Loucy (cell line): ENCODE data around the gene RGMB.

Experiments used
- H2AFZ ChIP-seq: fragments of 200-600 bp; sonication (generic); 2 replicates; pipeline ENCODE4 v1.6.0; 2016; ENCODE audit warnings: antibody characterized with exemption, mild to moderate bottlenecking, low read length, moderate library complexity
- H3F3A ChIP-seq: fragments of 200-600 bp; 2 replicates; pipeline ENCODE4 v1.6.0; 2016; ENCODE audit warnings: antibody characterized with exemption, low read depth, mild to moderate bottlenecking
- H3K27me3 ChIP-seq: fragments of 200-600 bp; sonication (generic); 2 replicates; pipeline ENCODE4 v1.6.1; 2014; ENCODE audit warnings: low read length, mild to moderate bottlenecking; ENCODE audit not compliant: insufficient read depth, poor library complexity, severe bottlenecking
- H3K36me3 ChIP-seq: fragments of 200-600 bp; sonication (generic); 2 replicates; pipeline ENCODE4 v1.6.1; 2016; ENCODE audit warnings: low read length; ENCODE audit not compliant: insufficient read depth
- H3K4me1 ChIP-seq: fragments of 200-600 bp; sonication (generic); 2 replicates; pipeline ENCODE4 v1.5.1; 2014; ENCODE audit warnings: low read length, mild to moderate bottlenecking; ENCODE audit not compliant: insufficient read depth, poor library complexity, severe bottlenecking
- H3K4me2 ChIP-seq: fragments of 200-600 bp; sonication (generic); 2 replicates; pipeline ENCODE4 v1.6.0; 2014; ENCODE audit warnings: antibody characterized with exemption, low read length, low read depth, mild to moderate bottlenecking; ENCODE audit not compliant: poor library complexity, severe bottlenecking
- H3K4me3 ChIP-seq: fragments of 200-600 bp; sonication (generic); 2 replicates; pipeline ENCODE4 v1.5.1; 2014; ENCODE audit warnings: low read length, mild to moderate bottlenecking, mixed read lengths; ENCODE audit not compliant: poor library complexity, severe bottlenecking
- H3K79me2 ChIP-seq: fragments of 200-600 bp; sonication (generic); 2 replicates; pipeline ENCODE4 v1.6.1; 2014; ENCODE audit warnings: low read length; ENCODE audit not compliant: insufficient read depth
- H3K9ac ChIP-seq: fragments of 200-600 bp; sonication (generic); 2 replicates; pipeline ENCODE4 v1.6.0; 2014; ENCODE audit warnings: mild to moderate bottlenecking, low read depth, low read length, moderate library complexity; ENCODE audit not compliant: poor library complexity, severe bottlenecking
- H3K9me2 ChIP-seq: fragments of 200-600 bp; sonication (generic); replicated peaks from 2 replicates; pipeline ENCODE4 v1.6.1; 2016; ENCODE audit warnings: low read depth, low read length, mixed read lengths
- H3K9me3 ChIP-seq: fragments of 200-600 bp; sonication (generic); 2 replicates; pipeline ENCODE4 v1.6.1; 2014; ENCODE audit warnings: mild to moderate bottlenecking, antibody characterized with exemption, low read length, low read depth; ENCODE audit not compliant: insufficient read depth
- H4K20me1 ChIP-seq: fragments of 200-600 bp; sonication (generic); 2 replicates; pipeline ENCODE4 v1.6.0; 2014; ENCODE audit warnings: antibody characterized with exemption, low read length, mild to moderate bottlenecking; ENCODE audit not compliant: insufficient read depth, poor library complexity, severe bottlenecking
- CTCF ChIP-seq: fragments of 200-600 bp; sonication (generic); conservative IDR thresholded peaks from 2 replicates; pipeline ENCODE4 v1.5.1; 2014; ENCODE audit warnings: mild to moderate bottlenecking, antibody characterized with exemption, low read length
- EZH2phosphoT487 ChIP-seq: fragments of 200-600 bp; IDR thresholded peaks from 2 replicates; pipeline ENCODE4 v1.6.1; 2018; ENCODE audit warnings: antibody characterized with exemption, mild to moderate bottlenecking, moderate library complexity, borderline replicate concordance

The RGMB gene

DNA sequence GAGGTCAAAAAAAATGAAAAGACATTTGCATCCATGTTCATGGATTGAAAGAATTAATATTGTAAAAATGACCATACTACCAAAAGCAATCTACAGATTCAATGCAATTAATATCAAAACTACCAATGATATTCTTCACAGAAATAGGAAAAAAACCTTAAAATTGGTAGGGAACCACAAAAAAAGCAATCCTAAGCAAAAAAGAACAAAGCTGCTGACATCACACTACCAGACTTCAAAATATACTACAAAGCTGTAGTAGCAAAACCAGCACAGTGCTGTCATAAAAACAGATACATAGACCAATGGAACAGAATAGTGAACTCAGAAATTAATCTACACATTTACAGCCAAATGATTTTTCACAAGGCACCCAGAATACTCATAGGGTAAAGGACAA is 34.3 kb downstream of the RGMB start:
- Histone ChIP-seq H3K9ac (no peak overlapping the region), H4K20me1 (no peaks in the 10 kb centered on the region), H3F3A (no peaks in the 10 kb centered on the region), H3K79me2 (no peaks in the 10 kb centered on the region), H3K27me3 (no peaks in the 10 kb centered on the region), H3K4me2 (no peak overlapping the region), H3K9me3 (no peaks in the 10 kb centered on the region), H3K9me2 (no peaks in the 10 kb centered on the region), H3K4me1 (no peaks in the 10 kb centered on the region), H2AFZ (no peak overlapping the region), H3K36me3 (no peaks in the 10 kb centered on the region), H3K4me3 (no peak overlapping the region)
- TF ChIP-seq CTCF = no peak
- no peak for TF ChIP-seq EZH2phosphoT487

DNA sequence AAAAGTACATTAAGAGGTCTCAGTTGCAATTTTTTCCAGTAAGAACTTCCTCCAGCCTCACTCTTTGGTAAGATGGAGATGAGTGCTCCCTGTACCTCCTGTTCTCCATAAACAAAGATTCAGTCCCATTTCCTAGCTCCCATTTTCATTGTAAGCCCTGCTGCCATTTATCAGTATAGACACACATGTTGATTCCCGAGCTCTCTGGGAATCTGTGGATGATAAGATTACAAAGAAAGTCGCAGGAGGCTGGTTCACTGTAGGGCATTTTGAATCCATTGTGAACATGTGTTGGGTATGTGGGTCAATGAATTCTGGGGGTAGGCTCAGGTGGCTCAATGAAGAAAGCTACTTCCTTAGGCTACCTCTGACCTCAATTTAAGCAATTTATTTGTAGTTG is 36.7 kb downstream of the RGMB start:
- no peak for TF ChIP-seq CTCF
- TF ChIP-seq EZH2phosphoT487 = no peak
- H3F3A ChIP-seq = no peaks in the 10 kb centered on the region
- no peaks in the 10 kb centered on the region for H3K9me3 ChIP-seq
- no peak overlapping the region for H2AFZ ChIP-seq
- H4K20me1 ChIP-seq = no peaks in the 10 kb centered on the region
- no peak overlapping the region for H3K4me2 ChIP-seq
- no peaks in the 10 kb centered on the region for H3K9me2 ChIP-seq
- H3K27me3 ChIP-seq = no peaks in the 10 kb centered on the region
- H3K36me3 ChIP-seq = no peaks in the 10 kb centered on the region
- H3K4me1 ChIP-seq = no peaks in the 10 kb centered on the region
- no peak overlapping the region for H3K9ac ChIP-seq
- H3K4me3 ChIP-seq = no peak overlapping the region
- no peaks in the 10 kb centered on the region for H3K79me2 ChIP-seq

DNA sequence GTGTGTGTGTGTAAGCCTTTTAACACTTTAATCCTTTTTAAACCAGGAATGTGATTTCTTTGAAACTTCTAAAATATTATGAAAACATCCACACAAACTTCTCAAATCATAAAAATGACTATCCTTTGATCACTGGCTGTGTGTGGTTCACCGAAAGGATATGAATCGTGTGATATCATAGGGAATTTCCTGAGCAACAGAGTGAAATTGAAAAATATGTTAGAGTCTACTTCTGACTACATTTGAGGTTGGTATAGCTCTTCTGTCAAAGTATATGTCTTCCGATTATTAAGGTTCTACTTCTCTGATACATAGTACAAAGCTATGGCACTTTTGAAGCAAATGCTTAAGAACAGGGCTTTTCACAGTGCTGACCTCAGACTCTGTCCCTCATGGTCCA is 40.3 kb downstream of the RGMB start:
- H3K79me2 ChIP-seq = no peaks in the 10 kb centered on the region
- H3F3A ChIP-seq = no peaks in the 10 kb centered on the region
- H3K9ac ChIP-seq = no peak overlapping the region
- no peaks in the 10 kb centered on the region for H3K4me1 ChIP-seq
- H3K27me3 ChIP-seq = no peaks in the 10 kb centered on the region
- no peaks in the 10 kb centered on the region for H4K20me1 ChIP-seq
- no peak overlapping the region for H2AFZ ChIP-seq
- no peaks in the 10 kb centered on the region for H3K9me3 ChIP-seq
- no peaks in the 10 kb centered on the region for H3K9me2 ChIP-seq
- TF ChIP-seq EZH2phosphoT487 (no peak), CTCF (no peak)
- no peak overlapping the region for H3K4me2 ChIP-seq
- no peak overlapping the region for H3K4me3 ChIP-seq
- no peaks in the 10 kb centered on the region for H3K36me3 ChIP-seq
